Right cardiac atrium (tissue), 5 donors: ENCODE data around the gene GOT1. TPM values are rescaled to one million over a fixed set of nuclear protein-coding genes. Genes with fewer than 3 reads are reported as not detected.

Source experiments
- ATAC-seq, 2 donors: fragments of 200-7000 bp; cut with Tn5 transposase; one replicate each; pipeline versions ENCODE4 v1.8.0 to v1.9.1; 2020; ENCODE audit warnings: moderate library complexity in 2 of 2, mild to moderate bottlenecking in 1 of 2
- DNase-seq, 3 donors: peaks; one replicate each; pipeline ENCODE4 v3.0.0-alpha.2; 2020
- H3K27ac ChIP-seq: one replicate; pipeline ENCODE4 v1.5.1; 2013; ENCODE audit warnings: mild to moderate bottlenecking, low read length, control low read depth, moderate library complexity
- H3K27me3 ChIP-seq: one replicate; pipeline ENCODE4 v1.6.1; 2013; ENCODE audit not compliant: control insufficient read depth, insufficient read depth
- H3K4me1 ChIP-seq: one replicate; pipeline ENCODE4 v1.6.1; 2013; ENCODE audit warnings: low read length; ENCODE audit not compliant: control insufficient read depth, insufficient read depth
- H3K4me3 ChIP-seq: one replicate; pipeline ENCODE4 v1.5.1; 2013; ENCODE audit warnings: low read length, control low read depth
- H3K9me3 ChIP-seq: one replicate; pipeline ENCODE4 v1.6.1; 2013; ENCODE audit warnings: low read length; ENCODE audit not compliant: control insufficient read depth
- WGBS: extraction: QIAGEN DNeasy Blood & Tissue Kit; methylation state at CpG from one replicate; pipeline ENCODE4 v1.1.7; 2013; 5-methylcytosine and 5-hydroxymethylcytosine counted together
- intact Hi-C, 4 donors: fragments of 100-400 bp; cut with DNase I; formaldehyde crosslinking; loops; one replicate each; pipeline versions ENCODE4 v1.11.0 to v1.14.0; 2022 to 2023
- polyA plus RNA-seq: library from polyadenylated mRNA; stranded (reverse); fragments of 200-250 nt; gene quantifications from one replicate; pipeline ENCODE4 v1.2.3, GENCODE V29; 2013
- total RNA-seq, 4 donors: library from RNA; stranded (reverse); fragmentation: NEBNext Ultra II Directional; extraction: Animal tissue kit (Norgen Biotek cat#: 25700); gene quantifications; one replicate each; pipeline ENCODE4 v1.2.1, GENCODE V29; 2021
- donor health status: healthy with polysubstance abuse.
- donor health status: DM: no; HTN: yes; CAD: no.
- donor health status: DM: no; HTN: no; CAD: no.
- donor health status: DM: no; HTN: yes; CAD: no; lungs with severe emphysema.
- donor health status: DM: yes; HTN: yes; CAD: no.

GOT1 gene
- total and polyA plus RNA-seq, 5 donors, result 344 to 515 (median 413) TPM

DNA sequence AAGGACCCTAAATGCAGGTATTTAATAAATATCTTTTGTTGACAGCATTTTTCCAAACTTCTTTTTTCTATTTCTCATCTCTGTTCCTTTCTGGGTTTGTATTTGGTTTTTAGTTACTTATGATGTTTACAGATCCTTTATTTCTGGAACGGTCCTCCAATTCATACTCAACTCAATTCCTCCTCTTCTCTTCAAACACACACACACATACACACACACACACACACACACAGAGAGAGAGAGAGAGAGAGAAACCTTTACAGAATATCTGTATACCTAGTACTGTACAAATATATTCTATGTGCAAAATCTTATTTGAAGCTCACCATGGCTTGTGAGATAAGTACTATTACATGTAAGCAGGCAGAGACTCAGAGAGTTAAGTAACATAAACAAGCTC, 21.6 kb upstream of the GOT1 start:
- Histone ChIP-seq H3K4me3 (no peak overlapping the region), H3K27ac (no peak overlapping the region), H3K9me3 (no peaks in the 10 kb centered on the region), H3K4me1 (no peaks in the 10 kb centered on the region), H3K27me3 (peaks cover 3% of the 10 kb centered on the region)
- WGBS, result 85% methylated on average over 1 of the region's 1 CpG
- DNase-seq (no peak), ATAC-seq (no peak)
- intact Hi-C loops, result no loop called here

- WGBS, result 33% methylated on average over 5 of the region's 5 CpGs
- H3K4me3 ChIP-seq, result no peak overlapping the region
- H3K4me1 ChIP-seq, result no peaks in the 10 kb centered on the region
- no peak for ATAC-seq
- no peak for DNase-seq
- no peaks in the 10 kb centered on the region for H3K9me3 ChIP-seq
- peaks cover 3% of the 10 kb centered on the region for H3K27me3 ChIP-seq
- H3K27ac ChIP-seq, result no peak overlapping the region
- intact Hi-C loops, result no loop called here
These were observed 21.0 kb upstream of the GOT1 start for GRCh38 chr10:99451499-99451788.

DNA sequence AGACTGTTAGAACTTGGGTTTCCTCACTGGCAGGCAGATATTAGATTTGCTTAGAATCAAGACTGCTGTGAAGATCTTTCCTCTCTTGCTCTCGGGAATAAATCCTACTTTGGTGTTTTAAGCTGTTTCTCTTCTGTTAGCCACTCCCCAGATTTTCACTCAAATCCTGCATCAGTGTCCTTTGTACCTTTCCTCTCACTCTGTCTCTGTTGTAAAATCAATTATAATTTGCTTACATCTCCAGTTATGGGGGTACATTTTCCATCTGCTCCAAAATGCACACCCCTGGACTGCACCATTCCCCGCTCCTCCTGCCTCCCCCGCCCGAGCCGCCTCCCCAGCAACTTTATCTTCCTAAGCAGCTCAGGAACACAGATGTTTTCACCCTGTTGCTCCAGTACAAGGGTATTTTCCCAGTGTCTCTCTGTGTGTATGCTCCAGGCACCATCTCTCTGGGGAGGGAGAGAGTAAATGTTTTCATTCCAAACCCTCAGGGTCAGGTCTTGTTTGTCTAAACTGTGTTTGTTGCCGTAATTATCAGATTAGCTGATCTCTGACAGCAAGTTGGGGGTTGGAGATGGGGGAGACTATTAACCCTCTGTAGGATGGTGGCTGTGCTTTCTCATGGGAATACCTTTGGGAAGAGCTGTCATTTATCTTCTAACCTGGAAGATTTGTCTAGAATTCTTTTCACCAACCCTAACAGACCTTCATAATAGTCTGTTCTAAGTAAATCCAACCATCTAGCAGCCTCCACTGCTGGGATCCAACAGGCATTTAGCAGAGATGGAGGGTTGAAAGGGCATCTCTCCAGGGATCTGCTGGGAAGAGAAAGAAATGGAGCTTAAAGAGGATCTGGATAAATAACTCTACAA, 20.4 kb upstream of the GOT1 start:
- no peaks in the 10 kb centered on the region for H3K4me1 ChIP-seq
- H3K27ac ChIP-seq, result no peak overlapping the region
- H3K27me3 ChIP-seq, result peaks cover 3% of the 10 kb centered on the region
- ATAC-seq, result no peak
- intact Hi-C loops, result no loop called here
- no peak overlapping the region for H3K4me3 ChIP-seq
- H3K9me3 ChIP-seq, result no peaks in the 10 kb centered on the region
- WGBS, result 24% methylated on average over 6 of the region's 6 CpGs
- DNase-seq, result no peak

DNA sequence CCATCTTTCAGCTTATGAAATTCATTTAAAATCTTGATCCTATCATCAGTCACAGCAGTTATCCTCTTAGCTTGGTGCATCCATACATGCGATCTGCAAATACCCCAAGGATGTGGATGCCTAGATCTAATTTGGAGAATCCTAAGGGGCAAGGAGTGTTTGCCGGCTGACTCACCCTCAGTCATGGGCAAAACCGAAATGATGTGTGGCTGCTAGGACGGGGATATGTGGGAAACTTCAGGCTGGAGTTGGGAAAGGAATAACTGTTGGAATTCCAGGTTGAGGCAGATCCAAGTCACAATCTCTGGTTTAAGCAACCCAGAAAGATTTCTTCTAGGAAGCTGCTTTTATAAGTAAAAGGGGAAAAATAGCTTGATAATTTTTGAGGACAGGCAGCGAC, 19.7 kb upstream of the GOT1 start:
- no peak for ATAC-seq
- H3K27me3 ChIP-seq, result peaks cover 3% of the 10 kb centered on the region
- no peaks in the 10 kb centered on the region for H3K4me1 ChIP-seq
- WGBS, result 58% methylated on average over 5 of the region's 5 CpGs
- H3K27ac ChIP-seq, result no peak overlapping the region
- DNase-seq, result no peak
- no peak overlapping the region for H3K4me3 ChIP-seq
- intact Hi-C loops, result no loop called here
- H3K9me3 ChIP-seq, result no peaks in the 10 kb centered on the region

GRCh38 chr10:99449023-99449422, 18.6 kb upstream of the GOT1 start:
- whole genome bisulfite sequencing, result 71% methylated on average over 3 of the region's 3 CpGs
- intact Hi-C loops, result no loop called here
- ATAC-seq (no peak), DNase-seq (no peak)
- Histone ChIP-seq H3K4me3 (no peak overlapping the region), H3K9me3 (no peaks in the 10 kb centered on the region), H3K27ac (no peak overlapping the region), H3K4me1 (no peaks in the 10 kb centered on the region), H3K27me3 (peaks cover 3% of the 10 kb centered on the region)

- Histone ChIP-seq H3K27ac (no peak overlapping the region), H3K27me3 (no peaks in the 10 kb centered on the region), H3K4me3 (no peak overlapping the region), H3K9me3 (no peaks in the 10 kb centered on the region), H3K4me1 (no peaks in the 10 kb centered on the region)
- 40% methylated on average over 16 of the region's 16 CpGs for WGBS
- DNase-seq, result no peak
- intact Hi-C loops, result loop anchor here in 1 of 4 donors (5.0 kb wide), 1 partner anchor 168 kb away; no protein-coding TSS in a partner anchor
- ATAC-seq, result no peak
These were observed 14.1 kb upstream of the GOT1 start for GRCh38 chr10:99444383-99445045.

DNA sequence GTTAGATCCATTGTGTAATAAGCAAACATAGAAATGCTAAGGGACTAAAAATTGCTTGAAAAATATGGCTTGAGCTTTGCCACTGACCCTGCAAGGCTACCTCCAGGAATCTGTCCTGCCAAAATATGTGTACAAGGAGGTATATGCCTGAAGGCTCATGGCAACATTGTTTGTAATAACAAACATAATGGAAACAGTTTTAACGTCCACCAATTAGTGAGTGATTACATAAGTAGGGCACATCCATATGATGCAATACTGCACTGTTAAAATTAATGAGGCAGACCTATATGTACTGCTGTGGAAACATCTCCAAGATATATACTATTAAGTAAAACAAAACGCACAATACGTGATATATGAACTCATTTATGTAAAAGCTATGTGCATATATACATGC, 13.1 kb upstream of the GOT1 start:
- no peak overlapping the region for H3K4me3 ChIP-seq
- intact Hi-C loops, result loop anchor here in 1 of 4 donors (5.0 kb wide), 1 partner anchor 169 kb away; no protein-coding TSS in a partner anchor
- 78% methylated on average over 3 of the region's 3 CpGs for WGBS
- no peak overlapping the region for H3K27ac ChIP-seq
- no peaks in the 10 kb centered on the region for H3K4me1 ChIP-seq
- H3K9me3 ChIP-seq, result no peaks in the 10 kb centered on the region
- H3K27me3 ChIP-seq, result no peaks in the 10 kb centered on the region
- DNase-seq (no peak), ATAC-seq (no peak)

- no peak for ATAC-seq
- intact Hi-C loops, result loop anchor here in 1 of 4 donors (5.0 kb wide), 1 partner anchor 170 kb away; no protein-coding TSS in a partner anchor
These were observed 12.0 kb upstream of the GOT1 start for GRCh38 chr10:99442394-99442793.

DNA sequence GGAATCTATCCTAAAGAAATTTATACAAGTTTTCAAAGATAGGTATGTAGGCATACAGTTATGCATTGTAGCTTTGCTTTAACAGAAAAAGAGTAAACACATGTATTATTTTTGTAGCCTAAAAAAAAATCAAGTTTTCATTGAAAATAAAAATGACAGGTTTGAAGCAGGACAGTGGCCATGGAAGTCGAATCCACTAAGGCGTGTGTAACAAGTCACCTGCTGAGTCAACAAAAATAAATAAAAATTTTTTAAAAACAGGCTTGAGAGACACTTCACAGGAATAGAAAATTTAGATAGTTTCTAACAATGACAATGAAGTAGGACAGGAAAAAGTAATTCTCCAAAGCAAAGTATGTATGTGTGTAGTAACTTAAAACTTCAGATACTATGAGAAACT, 8.5 kb upstream of the GOT1 start:
- ATAC-seq, result no peak
- Histone ChIP-seq H3K9me3 (no peaks in the 10 kb centered on the region), H3K4me1 (no peaks in the 10 kb centered on the region), H3K27me3 (no peaks in the 10 kb centered on the region), H3K4me3 (no peak overlapping the region), H3K27ac (no peak overlapping the region)
- WGBS, result 91% methylated on average over 2 of the region's 2 CpGs
- intact Hi-C loops, result loop anchor here in 2 of 4 donors (5.0 kb wide), 1 partner anchor 173 kb away; no protein-coding TSS in a partner anchor
- DNase-seq, result no peak

More at GRCh38 chr10:99442394-99442793, 12.0 kb upstream of the GOT1 start:
- H3K4me1 ChIP-seq, result no peaks in the 10 kb centered on the region
- no peaks in the 10 kb centered on the region for H3K27me3 ChIP-seq
- H3K4me3 ChIP-seq, result no peak overlapping the region
- WGBS, result 75% methylated on average over 5 of the region's 5 CpGs
- no peaks in the 10 kb centered on the region for H3K9me3 ChIP-seq
- DNase-seq, result no peak
- H3K27ac ChIP-seq, result no peak overlapping the region

DNA sequence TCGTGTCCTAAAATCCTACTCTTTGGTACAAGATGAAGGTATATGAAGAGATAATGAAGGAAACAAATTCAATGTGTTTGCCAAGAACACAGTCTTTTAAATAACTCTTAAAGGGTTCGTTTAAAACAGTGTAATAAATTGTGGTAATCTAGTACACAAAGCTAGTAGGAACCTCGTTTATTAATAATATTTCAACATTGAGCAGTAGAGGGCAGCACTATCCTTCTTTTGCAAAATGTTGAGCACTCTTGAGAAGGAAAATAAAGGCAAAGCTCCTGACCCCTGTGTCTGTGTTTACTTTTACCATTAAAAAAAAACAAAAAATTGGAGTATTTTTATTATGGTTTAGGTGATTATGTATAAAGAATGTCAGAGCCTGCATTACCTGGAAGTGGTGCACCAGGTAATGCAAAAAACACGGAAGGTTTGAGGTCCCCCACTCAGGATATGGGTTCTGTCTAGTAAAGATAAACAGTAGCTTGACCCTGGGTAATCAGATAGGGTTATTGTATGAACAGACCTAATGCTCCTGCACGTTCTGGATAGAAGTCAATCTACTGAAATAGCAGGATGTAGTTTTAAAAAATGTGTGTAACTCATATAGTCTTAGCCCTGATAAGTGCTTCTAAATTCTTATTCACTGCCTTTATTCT, 5.7 kb upstream of the GOT1 start:
- WGBS, result 35% methylated on average over 5 of the region's 5 CpGs
- no peaks in the 10 kb centered on the region for H3K9me3 ChIP-seq
- intact Hi-C loops, result loop anchor here in 2 of 4 donors (5.0 kb wide), 1 partner anchor 176 kb away; no protein-coding TSS in a partner anchor
- no peak overlapping the region for H3K4me3 ChIP-seq
- ATAC-seq, result peak in 1 of 2 donors; percentile 34
- no peak for DNase-seq
- no peaks in the 10 kb centered on the region for H3K27me3 ChIP-seq
- no peak overlapping the region for H3K27ac ChIP-seq
- H3K4me1 ChIP-seq, result no peaks in the 10 kb centered on the region
